Ovary (tissue), 9 donors: ENCODE results near the gene CEP128. TPM values are rescaled to one million over a fixed set of nuclear protein-coding genes. Genes with fewer than 3 reads are reported as not detected.

Experiments
- DNase-seq, 5 donors: peaks; one replicate each; pipeline ENCODE4 v3.0.0-alpha.2; 2019 to 2020
- H3K27ac ChIP-seq, 2 donors: fragments of 200-600 bp; one replicate each; pipeline versions ENCODE4 v1.5.1 to v1.8.0; 2019 to 2022
- H3K27me3 ChIP-seq: fragments of 200-600 bp; one replicate; pipeline ENCODE4 v1.8.0; 2022
- H3K36me3 ChIP-seq: fragments of 200-600 bp; sonication (generic); one replicate; pipeline ENCODE4 v1.5.1; 2019
- H3K4me1 ChIP-seq: one replicate; pipeline ENCODE4 v1.8.1; 2013; ENCODE audit warnings: mild to moderate bottlenecking, moderate library complexity; ENCODE audit not compliant: insufficient read depth
- H3K4me3 ChIP-seq: fragments of 200-600 bp; sonication (generic); one replicate; pipeline ENCODE4 v1.5.1; 2017
- H3K9me3 ChIP-seq, 2 donors: fragments of 200-600 bp in 1 of 2; sonication (generic) in 1 of 2; one replicate each; pipeline versions ENCODE4 v1.5.1 to v1.8.1; 2013 to 2019; ENCODE audit warnings: mild to moderate bottlenecking in 1 of 2, moderate library complexity in 1 of 2
- CTCF ChIP-seq, 3 donors: fragments of 450-650 bp in 2 of 3; fragments of 200-600 bp in 1 of 3; IDR thresholded peaks; one replicate each; pipeline versions ENCODE4 v1.5.1 to v1.8.0; 2016 to 2022; ENCODE audit warnings: antibody characterized with exemption in 3 of 3, mild to moderate bottlenecking in 1 of 3
- EP300 ChIP-seq: sonication (generic); formaldehyde crosslinking; IDR thresholded peaks from one replicate; pipeline ENCODE4 v1.6.1; 2017; ENCODE audit warnings: antibody characterized with exemption
- POLR2A ChIP-seq: fragments of 450-650 bp; IDR thresholded peaks from one replicate; pipeline ENCODE4 v1.6.1; 2017; ENCODE audit warnings: antibody characterized with exemption, mild to moderate bottlenecking, moderate library complexity
- WGBS, 3 donors: extraction: QIAGEN DNeasy Blood & Tissue Kit in 1 of 3; methylation state at CpG; one replicate each; pipeline versions ENCODE4 v1.1.5 to v1.1.7; 2013 to 2017; 5-methylcytosine and 5-hydroxymethylcytosine counted together
- intact Hi-C, 4 donors: fragments of 100-400 bp; cut with DNase I; formaldehyde crosslinking; loops; one replicate each; pipeline versions ENCODE4 v1.11.0 to v1.15.1; 2022 to 2023
- polyA plus RNA-seq, 2 donors: library from polyadenylated mRNA; stranded (reverse); fragments of 200-250 nt in 1 of 2; fragments of 350-450 nt in 1 of 2; fragmentation: Illumina TruSeq in 1 of 2; extraction: RNeasy Lipid Tissue Mini Kit (QIAGEN cat#74804) in 1 of 2; gene quantifications; one replicate each; pipeline ENCODE4 v1.2.3, GENCODE V29; 2013 to 2014
- total RNA-seq, 7 donors: library from RNA; depleted of rRNA in 2 of 7; stranded (reverse); fragments of >200 nt in 2 of 7; fragmentation: NEBNext Ultra II Directional in 3 of 7; extraction: Animal tissue kit (Norgen Biotek cat#: 25700) in 3 of 7; gene quantifications; one replicate each; pipeline versions ENCODE4 v1.1.0 to v1.2.4, GENCODE V29; 2016 to 2023
- donor health status: DM: no; HTN: no; CAD: no; lungs with moderate emphysema.
- donor health status: DM: no; HTN: no; CAD: no.
- donor health status: Bipolar disorder and iron deficiency.
- donor health status: DM: yes; HTN: yes; CAD: no.
- donor health status: DM: no; HTN: no; CAD: no.
- donor health status: DM: yes; HTN: yes; CAD: no.

CEP128 gene
- total and polyA plus RNA-seq, 9 donors = 1.5 to 14.3 (median 6.4) TPM

- no peaks in the 10 kb centered on the region for H3K4me1 ChIP-seq
- H3K4me3 ChIP-seq = no peak overlapping the region
- WGBS, 3 donors = 68 to 81% (median 79%) methylated on average over 3 of the region's 3 CpGs
- intact Hi-C loops = no loop called here
- no peaks in the 10 kb centered on the region for H3K27me3 ChIP-seq
- no peaks in the 10 kb centered on the region for H3K36me3 ChIP-seq
- H3K27ac ChIP-seq = no peak overlapping the region
- H3K9me3 ChIP-seq = no peaks in the 10 kb centered on the region
- DNase-seq = no peak
- TF ChIP-seq POLR2A = no peak
- no peak for TF ChIP-seq CTCF (IDR thresholded peaks at IDR 0.05)
- no peak for TF ChIP-seq EP300
These were observed 319.8 kb downstream of the CEP128 start for GRCh38 chr14:80621701-80622100.

GRCh38 chr14:80620434-80620833, 321.1 kb downstream of the CEP128 start:
- WGBS, 3 donors = 93 to 98% (median 97%) methylated on average over 1 of the region's 1 CpG
- DNase-seq = no peak
- intact Hi-C loops = no loop called here

GRCh38 chr14:80618751-80619329, 322.7 kb downstream of the CEP128 start:
- no peaks in the 10 kb centered on the region for H3K27me3 ChIP-seq
- H3K27ac ChIP-seq = no peak overlapping the region
- no peak for DNase-seq
- no peaks in the 10 kb centered on the region for H3K4me1 ChIP-seq
- no peak overlapping the region for H3K4me3 ChIP-seq
- TF ChIP-seq CTCF (IDR thresholded peaks at IDR 0.05) (no peak), POLR2A (no peak), EP300 (no peak)
- H3K36me3 ChIP-seq = no peaks in the 10 kb centered on the region
- WGBS, 3 donors = 86 to 92% (median 90%) methylated on average over 4 of the region's 4 CpGs
- H3K9me3 ChIP-seq = no peaks in the 10 kb centered on the region
- intact Hi-C loops = no loop called here

More at GRCh38 chr14:80620434-80620833, 321.1 kb downstream of the CEP128 start:
- Histone ChIP-seq H3K27me3 (no peaks in the 10 kb centered on the region), H3K4me3 (no peak overlapping the region), H3K4me1 (no peaks in the 10 kb centered on the region), H3K9me3 (no peaks in the 10 kb centered on the region), H3K36me3 (no peaks in the 10 kb centered on the region), H3K27ac (no peak overlapping the region)
- TF ChIP-seq POLR2A = no peak
- no peak for TF ChIP-seq CTCF (IDR thresholded peaks at IDR 0.05)
- no peak for TF ChIP-seq EP300

- intact Hi-C loops = no loop called here
- no peak overlapping the region for H3K4me3 ChIP-seq
- no peaks in the 10 kb centered on the region for H3K9me3 ChIP-seq
- WGBS, 3 donors = 93 to 96% (median 95%) methylated on average over 4 of the region's 4 CpGs
- no peaks in the 10 kb centered on the region for H3K4me1 ChIP-seq
- H3K27ac ChIP-seq = no peak overlapping the region
- DNase-seq = no peak
- H3K27me3 ChIP-seq = no peaks in the 10 kb centered on the region
- no peak for TF ChIP-seq POLR2A
- no peak for TF ChIP-seq EP300
- TF ChIP-seq CTCF (IDR thresholded peaks at IDR 0.05) = no peak
- H3K36me3 ChIP-seq = no peaks in the 10 kb centered on the region
These were observed 325.7 kb downstream of the CEP128 start for GRCh38 chr14:80615831-80616230.
